PC-9 (cell line): Measurements from ENCODE around the gene HTR3C.

Experiments
- EZH2 ChIP-seq: fragments of 200-600 bp; sonication (generic); IDR thresholded peaks from 2 replicates; pipeline ENCODE4 v1.8.0; 2017; ENCODE audit warnings: antibody characterized with exemption, low read depth
- TF ChIP-seq, protein P1 (sequence below): fragments of 200-600 bp; sonication (generic); conservative IDR thresholded peaks from 2 replicates; pipeline ENCODE4 v1.6.1; 2017; ENCODE audit warnings: mixed run types, antibody characterized with exemption, mild to moderate bottlenecking, moderate library complexity

DNA sequence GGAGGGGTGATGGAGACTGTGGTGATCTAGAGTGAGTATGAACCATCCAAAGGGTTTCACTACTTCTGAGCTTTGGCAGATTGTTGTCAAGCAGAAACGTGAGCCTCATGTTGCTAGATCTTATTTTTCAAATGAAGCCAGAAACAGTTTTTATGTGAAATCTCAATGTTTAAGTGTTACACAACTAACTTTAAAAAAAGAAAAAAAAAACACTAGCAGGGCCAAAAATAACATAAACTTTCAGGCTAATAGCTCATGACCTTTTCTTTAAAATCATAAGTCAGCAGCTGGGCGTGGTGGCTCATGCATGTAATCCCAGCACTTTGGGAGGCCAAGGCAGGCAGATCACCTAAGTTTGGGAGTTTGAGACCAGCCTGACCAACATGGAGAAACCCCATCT, 23.4 kb upstream of the HTR3C start:
- TF ChIP-seq, protein P1, sequence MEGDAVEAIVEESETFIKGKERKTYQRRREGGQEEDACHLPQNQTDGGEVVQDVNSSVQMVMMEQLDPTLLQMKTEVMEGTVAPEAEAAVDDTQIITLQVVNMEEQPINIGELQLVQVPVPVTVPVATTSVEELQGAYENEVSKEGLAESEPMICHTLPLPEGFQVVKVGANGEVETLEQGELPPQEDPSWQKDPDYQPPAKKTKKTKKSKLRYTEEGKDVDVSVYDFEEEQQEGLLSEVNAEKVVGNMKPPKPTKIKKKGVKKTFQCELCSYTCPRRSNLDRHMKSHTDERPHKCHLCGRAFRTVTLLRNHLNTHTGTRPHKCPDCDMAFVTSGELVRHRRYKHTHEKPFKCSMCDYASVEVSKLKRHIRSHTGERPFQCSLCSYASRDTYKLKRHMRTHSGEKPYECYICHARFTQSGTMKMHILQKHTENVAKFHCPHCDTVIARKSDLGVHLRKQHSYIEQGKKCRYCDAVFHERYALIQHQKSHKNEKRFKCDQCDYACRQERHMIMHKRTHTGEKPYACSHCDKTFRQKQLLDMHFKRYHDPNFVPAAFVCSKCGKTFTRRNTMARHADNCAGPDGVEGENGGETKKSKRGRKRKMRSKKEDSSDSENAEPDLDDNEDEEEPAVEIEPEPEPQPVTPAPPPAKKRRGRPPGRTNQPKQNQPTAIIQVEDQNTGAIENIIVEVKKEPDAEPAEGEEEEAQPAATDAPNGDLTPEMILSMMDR: no peak
- TF ChIP-seq EZH2: no peak
